ENCODE measurements around the gene TADA2B.
"Not testable (repeated sequence)": the region's sequence is repeated elsewhere in the genome, so short reads cannot be mapped to it uniquely, and the experiment has no call there.

The TADA2B gene

DNA sequence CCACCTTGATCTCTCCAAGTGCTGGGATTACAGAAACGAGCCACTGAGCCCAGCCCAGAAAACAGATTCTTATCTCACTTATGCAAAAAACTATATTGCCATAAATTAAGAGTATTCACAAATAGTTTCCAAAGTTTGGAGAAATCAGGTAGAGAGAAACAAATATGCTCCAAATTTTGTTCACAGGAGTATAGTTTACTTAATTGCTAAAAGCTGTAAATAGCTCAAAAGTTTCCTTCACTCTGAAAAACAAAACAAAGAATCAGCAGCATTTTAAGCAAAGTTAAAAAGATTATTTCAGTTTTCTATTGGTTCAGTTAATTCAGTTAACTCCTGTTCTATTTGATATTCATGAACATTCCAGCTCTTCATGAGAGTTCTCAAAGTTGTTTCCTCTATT lies 43.2 kb downstream of the TADA2B start:
- no peak for DNase-seq

DNA sequence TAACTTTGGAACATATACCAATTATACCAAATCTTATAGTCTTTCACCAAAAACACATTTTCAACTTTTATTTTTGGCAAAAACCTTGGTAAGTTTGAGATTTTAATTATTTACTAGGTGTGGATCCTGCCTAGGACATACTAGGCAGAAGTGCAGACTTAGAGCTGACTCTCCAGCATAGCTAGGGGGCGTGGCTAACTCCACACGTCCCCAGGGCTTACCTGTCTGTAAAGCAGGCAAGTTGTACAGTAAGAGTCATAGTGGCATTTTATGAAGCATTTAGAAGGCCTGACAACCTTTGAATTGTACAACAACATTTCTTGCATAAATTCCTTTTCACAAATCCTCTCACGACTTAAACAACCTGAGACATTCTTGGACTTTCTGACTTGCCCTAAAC lies 43.9 kb downstream of the TADA2B start:
- DNase-seq = no peak

DNA sequence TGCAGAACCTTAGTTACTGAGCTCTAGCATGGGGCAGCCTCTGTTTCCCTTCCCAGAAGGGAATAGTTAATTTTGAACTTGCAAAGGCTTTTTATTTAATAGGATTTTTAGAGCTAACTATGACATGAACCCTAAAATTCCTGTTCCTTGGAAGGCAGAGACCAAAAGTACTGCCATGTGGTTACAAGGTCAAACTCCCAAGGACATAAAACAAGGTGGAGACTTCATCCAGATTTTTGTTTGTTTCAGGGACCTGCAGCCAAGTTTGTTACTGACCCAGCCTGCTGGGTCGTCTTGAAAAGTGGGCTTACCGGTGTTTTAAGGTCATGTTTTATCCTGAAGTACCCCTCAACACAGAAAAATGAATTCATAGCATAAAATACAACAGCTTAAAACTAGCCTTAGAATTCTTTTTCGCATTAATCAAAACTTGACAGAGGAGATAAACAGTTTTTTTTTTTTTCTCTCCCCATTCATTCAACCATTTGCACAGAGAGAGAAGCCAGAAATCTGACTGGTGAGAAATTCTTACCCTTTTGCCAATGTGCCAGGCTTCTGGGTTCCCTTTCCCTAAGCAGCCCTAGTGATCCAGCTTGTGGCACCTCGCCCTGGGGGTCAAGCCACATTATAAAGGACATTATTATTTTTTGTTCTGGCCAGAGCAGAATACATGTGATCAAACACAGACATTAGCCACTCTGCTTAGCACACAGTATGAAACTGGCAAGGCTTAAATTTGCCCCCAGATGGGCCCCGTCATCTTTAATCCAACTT lies 46.2 kb downstream of the TADA2B start:
- DNase-seq = no peak

DNA sequence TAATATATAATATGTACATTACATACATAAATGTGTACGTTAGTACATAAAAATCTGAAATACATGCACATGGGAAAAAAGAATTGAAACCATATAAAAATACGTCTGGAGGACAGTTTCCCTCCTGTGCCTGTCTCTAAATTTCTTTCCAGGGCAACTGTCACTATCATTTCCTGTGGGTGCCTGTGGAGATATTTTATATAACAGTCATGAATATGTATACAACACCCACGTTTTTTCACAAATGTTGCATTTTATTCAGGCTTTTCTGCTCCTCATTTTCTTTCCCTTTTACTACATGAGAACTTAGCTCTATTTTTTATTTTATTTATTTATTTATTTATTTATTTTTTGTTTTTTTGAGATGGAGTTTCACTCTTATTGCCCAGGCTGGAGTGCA lies 48.9 kb downstream of the TADA2B start:
- DNase-seq = no peak

DNA sequence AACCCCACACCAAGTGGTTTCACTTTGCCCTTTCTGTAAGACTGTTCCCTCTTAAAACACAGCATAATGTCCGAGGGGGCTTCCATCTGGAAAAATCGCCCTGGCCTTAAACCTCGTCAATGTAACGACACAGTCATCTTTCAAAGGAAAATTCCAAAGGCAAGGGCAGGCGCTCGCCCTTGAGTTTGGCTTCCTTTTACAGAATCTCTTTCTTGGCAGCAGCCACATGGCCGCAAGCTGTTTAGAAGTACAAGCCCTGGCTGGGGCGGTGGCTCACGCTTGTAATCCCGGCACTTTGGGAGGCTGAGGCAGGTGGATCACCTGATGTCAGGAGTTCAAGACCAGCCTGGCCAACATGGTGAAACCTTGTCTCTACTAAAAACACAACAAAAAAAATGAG lies 51.7 kb downstream of the TADA2B start:
- no peak for DNase-seq

DNA sequence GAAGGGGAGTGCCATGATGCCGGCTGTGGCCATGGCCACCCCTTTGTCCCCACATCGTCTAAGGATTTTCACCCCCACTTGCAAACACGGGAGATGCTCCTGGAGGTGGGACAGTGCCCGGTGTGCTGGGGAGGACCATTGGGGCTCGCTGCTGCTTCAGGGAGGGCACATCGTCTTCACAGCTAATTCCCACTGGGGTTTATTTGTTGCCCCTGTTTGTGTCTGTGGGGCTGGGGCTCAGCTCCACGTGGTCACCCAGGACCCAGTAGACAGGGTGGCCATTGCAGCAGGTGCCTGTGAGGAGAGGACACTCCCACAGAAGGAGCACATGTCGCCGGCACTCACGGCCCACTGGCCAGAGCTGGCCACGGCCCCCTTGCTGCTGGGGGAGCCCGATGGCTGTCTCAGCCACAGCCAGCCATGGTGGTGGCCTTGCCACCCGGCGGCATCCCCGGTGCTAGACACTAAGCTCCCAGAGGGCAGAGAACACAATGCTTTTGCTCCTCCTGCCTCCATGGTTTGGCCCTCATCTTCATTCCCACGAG lies 52.5 kb downstream of the TADA2B start:
- no peak for DNase-seq

DNA sequence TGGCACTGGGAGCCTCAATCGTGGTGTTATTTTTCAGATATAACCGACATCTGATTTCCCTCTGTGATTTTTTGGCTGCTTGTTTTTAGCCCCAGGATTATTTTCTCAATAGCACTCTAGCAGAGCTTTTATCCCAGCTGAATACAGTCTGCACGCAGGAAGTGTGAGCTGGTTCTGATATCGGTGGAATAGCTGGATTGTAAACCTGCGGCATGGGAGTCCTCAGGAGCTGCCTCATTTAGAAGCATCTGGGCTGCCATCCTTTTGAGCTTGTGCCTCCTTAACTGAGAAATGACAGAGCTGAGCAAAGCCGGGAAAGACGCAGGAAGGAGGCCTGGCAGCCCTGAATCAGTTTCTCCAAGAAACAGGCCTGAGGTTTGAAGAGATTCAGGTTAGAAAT lies 53.1 kb downstream of the TADA2B start:
- DNase-seq = no peak

DNA sequence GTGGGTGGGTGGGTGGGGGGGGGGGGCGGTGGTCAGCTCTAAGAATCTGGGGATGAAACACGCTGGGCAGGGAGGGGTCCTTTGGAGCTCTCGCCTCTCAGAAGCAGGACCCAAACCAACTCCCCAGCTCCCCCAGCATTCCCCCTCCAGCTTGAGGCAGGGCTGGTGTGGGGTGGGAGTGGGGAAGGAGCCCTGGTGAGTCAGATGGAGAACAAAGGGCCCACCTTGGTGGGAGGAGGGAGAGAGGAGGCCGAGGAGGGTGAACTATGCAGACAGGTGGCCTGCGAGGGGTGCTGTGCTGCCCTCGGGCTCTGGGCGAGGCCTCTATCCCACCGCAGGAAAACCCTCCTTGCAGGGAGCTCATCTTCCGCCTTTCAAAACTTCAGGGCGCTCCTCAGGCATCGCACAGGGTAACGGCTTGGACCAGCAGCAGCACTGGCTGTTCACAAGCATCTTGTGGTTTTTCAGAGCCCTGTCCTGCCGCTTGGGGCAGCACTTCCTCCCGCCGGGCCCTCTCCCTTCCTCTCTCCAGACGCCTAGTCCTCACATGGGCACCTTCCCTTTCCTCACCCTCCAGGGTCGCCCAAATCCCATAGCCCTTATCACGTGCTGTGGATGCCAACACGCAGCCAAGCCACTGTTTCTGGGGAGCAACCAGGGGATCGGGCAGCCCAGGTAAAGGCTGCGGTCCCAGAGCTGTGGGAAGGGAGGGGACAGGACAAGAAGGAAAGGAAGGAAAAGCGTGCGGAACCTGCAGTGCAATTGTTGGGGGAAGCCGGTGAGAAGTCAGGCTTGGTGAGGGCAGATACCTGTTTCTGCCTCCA lies 58.7 kb downstream of the TADA2B start:
- peak; percentile 32 to 35 for DNase-seq

DNA sequence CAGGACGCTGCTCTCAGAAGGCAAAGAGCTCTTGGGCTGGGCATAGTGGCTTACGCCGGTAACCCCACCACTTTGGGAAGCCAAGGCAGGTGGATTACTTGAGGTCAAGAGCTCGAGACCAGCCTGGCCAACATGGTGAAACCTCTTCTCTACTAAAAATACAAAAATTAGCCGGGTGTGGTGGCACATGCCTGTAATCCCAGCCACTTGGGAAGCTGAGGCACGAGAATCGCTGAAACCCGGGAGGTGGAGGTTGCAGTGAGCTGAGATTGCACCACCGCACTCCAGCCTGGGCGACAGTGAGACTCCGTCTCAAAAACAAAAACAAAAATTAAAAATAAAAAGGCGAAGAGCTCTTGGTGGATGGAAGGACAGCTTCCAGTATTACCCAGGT lies 59.3 kb downstream of the TADA2B start:
- DNase-seq = not testable (repeated sequence)

DNA sequence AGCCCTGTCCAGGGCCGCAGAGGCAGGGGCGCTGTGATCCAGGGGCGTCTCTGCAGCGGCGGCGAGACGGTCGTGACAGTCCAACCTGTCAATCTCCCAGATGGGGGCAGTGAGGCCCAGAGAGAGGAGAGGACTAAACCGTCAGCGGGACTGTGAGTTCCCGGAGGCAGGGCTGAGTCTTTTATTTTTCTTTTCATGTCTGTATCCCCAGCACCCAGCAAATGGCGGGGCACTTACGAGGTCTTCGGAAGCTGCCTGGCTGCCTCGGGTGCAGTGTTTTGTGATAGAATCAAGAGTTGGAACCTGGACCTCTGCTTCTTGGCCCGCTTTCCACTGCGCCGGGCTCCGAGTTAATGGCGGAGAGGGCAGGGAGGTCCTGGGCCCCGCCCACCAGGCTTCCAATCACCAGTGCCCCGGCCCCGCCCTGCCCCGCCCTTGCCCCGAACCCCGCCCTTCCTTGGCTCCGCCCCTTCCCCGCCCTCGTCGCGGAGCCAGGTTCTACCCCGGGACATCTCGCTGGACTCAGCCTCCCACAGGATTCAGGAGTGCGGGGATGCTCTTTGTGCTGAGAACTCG lies 59.9 kb downstream of the TADA2B start:
- DNase-seq = peak; percentile 70 to 71

DNA sequence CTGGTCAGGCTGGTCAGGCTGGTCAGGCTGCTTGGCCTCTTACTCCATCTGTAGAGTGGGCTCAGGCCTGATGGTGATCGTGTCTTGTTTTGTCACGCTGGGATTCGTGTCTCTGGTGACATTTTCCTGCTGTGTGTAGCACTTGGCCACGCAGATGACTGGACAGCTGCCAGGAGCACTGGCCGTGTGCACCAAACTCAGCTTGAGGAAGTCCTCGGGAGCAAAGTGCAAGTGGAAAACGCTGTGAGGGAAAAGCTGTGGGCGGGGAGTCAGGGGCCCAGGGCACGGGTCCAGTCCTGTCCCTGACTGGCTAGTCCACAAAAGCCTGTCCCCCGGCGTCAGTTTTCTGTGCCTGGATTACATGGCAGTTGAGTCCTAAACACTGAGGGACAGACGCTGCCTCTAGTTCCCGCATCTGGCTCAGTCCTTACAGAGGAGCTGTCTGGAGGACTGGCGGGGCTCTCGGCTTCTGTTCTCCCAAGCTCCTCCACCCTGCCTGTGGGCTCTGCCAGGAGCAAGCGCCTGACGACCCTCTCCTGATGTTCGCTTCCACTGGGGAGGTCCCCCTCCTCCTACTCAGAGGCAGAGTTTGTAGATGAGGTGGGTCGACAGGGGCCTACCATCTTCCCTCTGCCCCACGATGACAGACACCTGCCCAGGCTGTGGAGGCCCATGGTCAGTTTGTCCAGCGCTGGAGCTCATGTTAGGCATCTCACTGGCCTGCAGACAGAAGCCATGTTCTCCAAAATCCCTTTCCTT lies 60.6 kb downstream of the TADA2B start:
- DNase-seq = no peak

DNA sequence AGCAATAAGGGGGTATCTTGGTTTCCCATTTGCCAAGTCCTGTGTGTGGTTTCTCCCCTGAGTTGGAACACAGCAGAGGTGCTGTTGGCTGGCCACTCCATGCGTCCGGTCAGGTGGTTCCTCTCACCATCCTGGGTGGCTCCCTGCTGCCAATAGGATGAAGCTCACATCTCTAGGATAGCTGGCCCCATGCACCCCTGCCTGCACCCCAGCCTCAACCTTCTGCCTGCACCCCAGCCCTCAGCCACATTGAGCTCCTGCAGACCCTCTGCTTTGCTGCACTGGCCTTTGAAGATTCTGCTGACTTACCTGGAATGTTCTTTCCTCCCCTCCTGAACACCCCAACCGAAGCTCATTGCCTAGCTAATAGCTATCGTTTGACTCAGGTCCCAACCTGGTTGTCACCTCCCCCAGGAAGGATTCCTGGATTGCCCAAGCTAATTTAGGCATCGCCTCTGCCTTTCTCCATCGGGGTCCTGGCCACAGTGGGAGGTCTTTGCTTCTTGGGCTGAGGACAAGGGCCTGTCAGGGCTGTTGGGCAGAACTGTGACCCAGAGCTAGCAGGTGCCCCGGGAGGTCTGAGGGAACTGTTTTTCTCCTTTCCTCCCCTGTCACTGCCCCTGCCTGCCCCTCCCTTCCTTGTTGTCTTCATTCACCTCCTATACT lies 61.3 kb downstream of the TADA2B start:
- no peak for DNase-seq

DNA sequence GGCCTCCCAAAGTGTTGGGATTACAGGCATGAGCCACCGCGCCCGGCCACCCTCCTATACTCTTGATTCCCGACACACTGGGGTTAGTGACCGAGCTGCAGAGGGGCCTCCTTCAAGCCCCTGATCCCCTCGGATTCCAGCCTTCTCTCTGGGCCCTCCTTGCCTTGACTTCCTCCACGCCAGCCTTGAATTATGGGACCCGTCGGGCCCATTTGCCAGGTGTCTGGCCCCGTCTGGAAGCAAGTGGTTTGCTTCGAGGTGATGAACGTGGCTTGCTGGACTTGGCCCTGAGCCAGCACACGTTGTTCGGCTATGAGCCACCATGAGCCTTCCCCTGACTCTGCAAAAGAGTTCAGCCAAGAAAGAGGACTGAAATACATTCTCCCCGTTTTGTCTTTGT lies 62.1 kb downstream of the TADA2B start:
- DNase-seq = no peak

DNA sequence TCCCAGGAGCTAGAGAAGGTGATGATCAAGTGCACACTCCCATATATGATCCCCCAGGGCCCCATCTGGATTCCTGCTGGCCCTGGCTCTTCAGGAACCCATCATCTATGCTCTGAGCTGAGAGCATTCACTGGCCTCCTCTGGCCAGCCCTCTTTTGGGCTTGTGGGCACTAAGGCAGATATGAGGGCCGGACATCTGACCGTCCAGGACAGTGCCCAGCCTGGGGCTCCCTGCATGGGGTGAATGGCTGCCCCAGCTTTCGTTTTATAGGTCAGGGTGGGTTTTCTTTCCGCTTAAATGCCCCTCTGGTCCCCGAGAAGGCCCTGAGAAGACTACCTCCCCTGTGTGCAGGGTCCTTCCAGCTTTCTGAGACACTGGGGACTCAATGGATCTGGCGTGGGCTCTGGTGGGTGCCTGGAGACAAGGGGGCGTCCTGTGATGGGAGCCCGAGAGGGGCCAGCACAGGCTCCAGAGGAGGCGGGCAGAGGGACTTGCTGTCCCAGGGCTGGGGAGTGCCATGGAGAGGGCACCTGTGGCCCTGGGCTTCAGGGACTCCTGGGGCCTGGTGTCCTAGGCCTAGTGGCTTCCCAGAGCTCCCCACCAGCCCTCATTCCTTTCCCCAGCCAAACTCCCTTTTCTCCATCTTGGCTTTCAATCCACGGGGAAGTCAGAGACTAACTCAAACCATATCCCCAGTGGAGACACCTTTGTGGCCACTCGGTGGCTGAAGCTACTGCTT lies 64.2 kb downstream of the TADA2B start:
- DNase-seq = no peak

All from activated CD4-positive, alpha-beta T cell treated with anti-CD3 and anti-CD28 coated beads, Interleukin-2, amount 50 U/mL, for 4 hours (primary cell).